Liver (tissue), 3 donors: Measurements from ENCODE around the gene BHLHA15.

Source experiments
- EGR1 ChIP-seq, 2 donors: IDR thresholded peaks; 2 replicates each; pipeline ENCODE4 v1.6.1; 2016 to 2018; ENCODE audit warnings: antibody characterized with exemption in 2 of 2, low read depth in 2 of 2
- GABPA ChIP-seq, 2 donors: IDR thresholded peaks in 1 of 2; conservative IDR thresholded peaks in 1 of 2; 2 replicates each; pipeline ENCODE4 v1.6.1; 2016; ENCODE audit warnings: antibody characterized with exemption in 2 of 2, mild to moderate bottlenecking in 1 of 2, moderate library complexity in 1 of 2
- HNF4A ChIP-seq, 2 donors: conservative IDR thresholded peaks; 2 replicates each; pipeline ENCODE4 v1.6.1; 2016; ENCODE audit warnings: antibody characterized with exemption in 2 of 2, mild to moderate bottlenecking in 2 of 2
- NR2F2 ChIP-seq: IDR thresholded peaks from 2 replicates; pipeline ENCODE4 v1.6.1; 2016; ENCODE audit warnings: antibody characterized with exemption
- RAD21 ChIP-seq, 2 donors: IDR thresholded peaks; 2 replicates each; pipeline ENCODE4 v1.6.1; 2016; ENCODE audit warnings: antibody characterized with exemption in 2 of 2, mild to moderate bottlenecking in 2 of 2
- RXRA ChIP-seq, 2 donors: IDR thresholded peaks; 2 replicates each; pipeline ENCODE4 v1.6.1; 2017 to 2018; ENCODE audit warnings: antibody characterized with exemption in 2 of 2, mild to moderate bottlenecking in 1 of 2
- SP1 ChIP-seq: IDR thresholded peaks from 2 replicates; pipeline ENCODE4 v1.6.1; 2018; ENCODE audit warnings: antibody characterized with exemption, mild to moderate bottlenecking
- TAF1 ChIP-seq: conservative IDR thresholded peaks from 2 replicates; pipeline ENCODE4 v1.6.1; 2016; ENCODE audit warnings: antibody characterized with exemption, mild to moderate bottlenecking
- TF ChIP-seq, protein P1 (sequence below): fragments of 150-350 bp; IDR thresholded peaks from 2 replicates; pipeline ENCODE4 v1.5.1; 2017; ENCODE audit warnings: improper control_type of control experiment, low read depth, low read length; ENCODE audit not compliant: missing input control
- TF ChIP-seq, protein P2 (sequence below): IDR thresholded peaks from 2 replicates; pipeline ENCODE4 v1.6.1; 2016; ENCODE audit warnings: antibody characterized with exemption
- TF ChIP-seq, protein P3 (sequence below): IDR thresholded peaks from 2 replicates; pipeline ENCODE4 v1.6.1; 2016; ENCODE audit warnings: antibody characterized with exemption
- donor health status: healthy.
- donor health status: healthy.

- TF ChIP-seq RXRA (IDR thresholded peaks at IDR 0.05) (no peak), NR2F2 (no peak), GABPA (IDR thresholded peaks at IDR 0.05 in 1 of 2, conservative IDR thresholded peaks at IDR 0.05 in 1 of 2) (no peak), RAD21 (IDR thresholded peaks at IDR 0.05) (no peak), TAF1 (no peak), HNF4A (conservative IDR thresholded peaks at IDR 0.05) (no peak), EGR1 (IDR thresholded peaks at IDR 0.05; ENCODE audit: low read depth in 2 of 2) (no peak), SP1 (no peak)
- TF ChIP-seq, protein P1, sequence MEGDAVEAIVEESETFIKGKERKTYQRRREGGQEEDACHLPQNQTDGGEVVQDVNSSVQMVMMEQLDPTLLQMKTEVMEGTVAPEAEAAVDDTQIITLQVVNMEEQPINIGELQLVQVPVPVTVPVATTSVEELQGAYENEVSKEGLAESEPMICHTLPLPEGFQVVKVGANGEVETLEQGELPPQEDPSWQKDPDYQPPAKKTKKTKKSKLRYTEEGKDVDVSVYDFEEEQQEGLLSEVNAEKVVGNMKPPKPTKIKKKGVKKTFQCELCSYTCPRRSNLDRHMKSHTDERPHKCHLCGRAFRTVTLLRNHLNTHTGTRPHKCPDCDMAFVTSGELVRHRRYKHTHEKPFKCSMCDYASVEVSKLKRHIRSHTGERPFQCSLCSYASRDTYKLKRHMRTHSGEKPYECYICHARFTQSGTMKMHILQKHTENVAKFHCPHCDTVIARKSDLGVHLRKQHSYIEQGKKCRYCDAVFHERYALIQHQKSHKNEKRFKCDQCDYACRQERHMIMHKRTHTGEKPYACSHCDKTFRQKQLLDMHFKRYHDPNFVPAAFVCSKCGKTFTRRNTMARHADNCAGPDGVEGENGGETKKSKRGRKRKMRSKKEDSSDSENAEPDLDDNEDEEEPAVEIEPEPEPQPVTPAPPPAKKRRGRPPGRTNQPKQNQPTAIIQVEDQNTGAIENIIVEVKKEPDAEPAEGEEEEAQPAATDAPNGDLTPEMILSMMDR: no peak
- TF ChIP-seq, protein P2, sequence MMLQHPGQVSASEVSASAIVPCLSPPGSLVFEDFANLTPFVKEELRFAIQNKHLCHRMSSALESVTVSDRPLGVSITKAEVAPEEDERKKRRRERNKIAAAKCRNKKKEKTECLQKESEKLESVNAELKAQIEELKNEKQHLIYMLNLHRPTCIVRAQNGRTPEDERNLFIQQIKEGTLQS: no peak
- TF ChIP-seq, protein P3, sequence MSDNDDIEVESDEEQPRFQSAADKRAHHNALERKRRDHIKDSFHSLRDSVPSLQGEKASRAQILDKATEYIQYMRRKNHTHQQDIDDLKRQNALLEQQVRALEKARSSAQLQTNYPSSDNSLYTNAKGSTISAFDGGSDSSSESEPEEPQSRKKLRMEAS: no peak
These were observed 33.7 kb upstream of the BHLHA15 start for GRCh38 chr7:98177553-98177952.
